Esophagus squamous epithelium (tissue), 4 donors: ENCODE measurements around the gene LUZP1.

Experiments used
- CTCF ChIP-seq, 6 experiments: fragments of 450-650 bp in 4 of 6; fragments of 200-600 bp in 2 of 6; sonication (generic) in 2 of 6; IDR thresholded peaks; one replicate each; pipeline ENCODE4 v1.5.1; 2016 to 2019; ENCODE audit warnings: antibody characterized with exemption in 6 of 6, mild to moderate bottlenecking in 4 of 6, moderate library complexity in 4 of 6
- POLR2A ChIP-seq, 4 donors: fragments of 450-650 bp; IDR thresholded peaks; one replicate each; pipeline ENCODE4 v1.6.1; 2017; ENCODE audit warnings: antibody characterized with exemption in 4 of 4, mild to moderate bottlenecking in 4 of 4, moderate library complexity in 3 of 4

- TF ChIP-seq CTCF (IDR thresholded peaks at IDR 0.05) (no peak), POLR2A (IDR thresholded peaks at IDR 0.05) (no peak)
These were observed 8.4 kb upstream of the LUZP1 start for GRCh38 chr1:23177031-23177430.
